ENCODE measurements around the gene ANKS1A.

ANKS1A gene

DNA sequence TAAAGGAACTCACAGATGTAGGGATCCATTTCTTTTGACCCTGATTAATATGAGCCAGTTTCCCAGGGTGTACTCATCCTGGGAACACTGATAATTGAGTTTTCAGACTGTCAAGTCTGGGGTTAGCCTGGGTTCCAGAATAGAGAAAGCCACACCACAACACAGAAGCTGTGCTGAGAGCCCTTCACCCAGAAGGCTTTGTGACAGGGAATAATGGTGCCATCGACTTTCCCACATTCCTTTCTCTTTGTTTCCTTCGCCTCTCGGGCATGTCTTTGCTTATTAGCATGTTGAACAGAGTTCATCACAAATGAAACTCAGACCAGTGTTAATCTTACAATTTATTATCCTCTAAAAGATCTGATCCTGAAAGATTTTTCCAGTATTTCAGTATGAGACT lies 157.0 kb downstream of the ANKS1A start:
- no peak overlapping the region for H3K4me2 ChIP-seq (ENCODE audit: low read length)
- no peaks in the 10 kb centered on the region for H3F3A ChIP-seq (ENCODE audit: control insufficient read depth, insufficient read depth)
- no peaks in the 10 kb centered on the region for H3K79me2 ChIP-seq (ENCODE audit: control insufficient read depth, low read length)
- H3K9me2 ChIP-seq (replicated peaks; ENCODE audit: control insufficient read depth, low read length) = no peaks in the 10 kb centered on the region
- H3K4me3 ChIP-seq (ENCODE audit: low read length) = no peak overlapping the region
- TF ChIP-seq, protein P1, sequence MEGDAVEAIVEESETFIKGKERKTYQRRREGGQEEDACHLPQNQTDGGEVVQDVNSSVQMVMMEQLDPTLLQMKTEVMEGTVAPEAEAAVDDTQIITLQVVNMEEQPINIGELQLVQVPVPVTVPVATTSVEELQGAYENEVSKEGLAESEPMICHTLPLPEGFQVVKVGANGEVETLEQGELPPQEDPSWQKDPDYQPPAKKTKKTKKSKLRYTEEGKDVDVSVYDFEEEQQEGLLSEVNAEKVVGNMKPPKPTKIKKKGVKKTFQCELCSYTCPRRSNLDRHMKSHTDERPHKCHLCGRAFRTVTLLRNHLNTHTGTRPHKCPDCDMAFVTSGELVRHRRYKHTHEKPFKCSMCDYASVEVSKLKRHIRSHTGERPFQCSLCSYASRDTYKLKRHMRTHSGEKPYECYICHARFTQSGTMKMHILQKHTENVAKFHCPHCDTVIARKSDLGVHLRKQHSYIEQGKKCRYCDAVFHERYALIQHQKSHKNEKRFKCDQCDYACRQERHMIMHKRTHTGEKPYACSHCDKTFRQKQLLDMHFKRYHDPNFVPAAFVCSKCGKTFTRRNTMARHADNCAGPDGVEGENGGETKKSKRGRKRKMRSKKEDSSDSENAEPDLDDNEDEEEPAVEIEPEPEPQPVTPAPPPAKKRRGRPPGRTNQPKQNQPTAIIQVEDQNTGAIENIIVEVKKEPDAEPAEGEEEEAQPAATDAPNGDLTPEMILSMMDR (IDR thresholded peaks at IDR 0.05; ENCODE audit: low read depth, low read length, poor library complexity, severe bottlenecking) = no peak
- no peak for TF ChIP-seq EZH2phosphoT487 (IDR thresholded peaks at IDR 0.05; ENCODE audit: borderline replicate concordance, low read length)
- no peaks in the 10 kb centered on the region for H3K4me1 ChIP-seq (ENCODE audit: control insufficient read depth, low read length)
- no peaks in the 10 kb centered on the region for H3K27me3 ChIP-seq (ENCODE audit: control insufficient read depth, low read length)
- H3K36me3 ChIP-seq (ENCODE audit: control insufficient read depth, low read length) = no peaks in the 10 kb centered on the region
- no peak overlapping the region for H3K27ac ChIP-seq (ENCODE audit: low read depth, low read length)
- H4K20me1 ChIP-seq (ENCODE audit: control insufficient read depth, insufficient read depth, low read depth, low read length) = no peaks in the 10 kb centered on the region
- no peaks in the 10 kb centered on the region for H3K9me3 ChIP-seq (ENCODE audit: control insufficient read depth, insufficient read depth, low read length)

DNA sequence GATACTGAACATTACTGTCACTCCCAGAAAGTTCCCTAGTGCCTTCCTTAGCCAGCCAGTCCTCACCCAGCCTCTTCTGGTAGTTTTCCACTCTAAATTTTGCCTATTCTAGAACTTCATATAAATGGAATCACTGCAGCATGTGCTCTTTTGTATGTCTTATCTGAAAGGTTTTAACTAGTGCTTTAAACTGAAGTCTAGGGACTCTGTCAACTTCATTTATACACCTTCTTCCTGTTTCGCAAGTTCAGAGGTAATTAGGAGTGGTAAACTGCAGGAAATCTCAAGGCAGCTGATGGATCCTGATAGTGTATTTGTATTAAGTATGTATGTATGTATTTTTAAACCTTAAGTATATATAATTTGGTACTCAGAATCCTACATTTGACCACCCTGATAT lies 157.8 kb downstream of the ANKS1A start:
- no peaks in the 10 kb centered on the region for H3K9me3 ChIP-seq (ENCODE audit: control insufficient read depth, insufficient read depth, low read length)
- no peak overlapping the region for H3K27ac ChIP-seq (ENCODE audit: low read depth, low read length)
- TF ChIP-seq EZH2phosphoT487 (IDR thresholded peaks at IDR 0.05; ENCODE audit: borderline replicate concordance, low read length) = no peak
- TF ChIP-seq, protein P1 (IDR thresholded peaks at IDR 0.05; ENCODE audit: low read depth, low read length, poor library complexity, severe bottlenecking) = no peak
- no peaks in the 10 kb centered on the region for H3K9me2 ChIP-seq (replicated peaks; ENCODE audit: control insufficient read depth, low read length)
- no peaks in the 10 kb centered on the region for H3K27me3 ChIP-seq (ENCODE audit: control insufficient read depth, low read length)
- H3F3A ChIP-seq (ENCODE audit: control insufficient read depth, insufficient read depth) = no peaks in the 10 kb centered on the region
- no peak overlapping the region for H3K4me3 ChIP-seq (ENCODE audit: low read length)
- no peaks in the 10 kb centered on the region for H4K20me1 ChIP-seq (ENCODE audit: control insufficient read depth, insufficient read depth, low read depth, low read length)
- H3K4me2 ChIP-seq (ENCODE audit: low read length) = no peak overlapping the region
- no peaks in the 10 kb centered on the region for H3K36me3 ChIP-seq (ENCODE audit: control insufficient read depth, low read length)
- no peaks in the 10 kb centered on the region for H3K79me2 ChIP-seq (ENCODE audit: control insufficient read depth, low read length)
- H3K4me1 ChIP-seq (ENCODE audit: control insufficient read depth, low read length) = no peaks in the 10 kb centered on the region

DNA sequence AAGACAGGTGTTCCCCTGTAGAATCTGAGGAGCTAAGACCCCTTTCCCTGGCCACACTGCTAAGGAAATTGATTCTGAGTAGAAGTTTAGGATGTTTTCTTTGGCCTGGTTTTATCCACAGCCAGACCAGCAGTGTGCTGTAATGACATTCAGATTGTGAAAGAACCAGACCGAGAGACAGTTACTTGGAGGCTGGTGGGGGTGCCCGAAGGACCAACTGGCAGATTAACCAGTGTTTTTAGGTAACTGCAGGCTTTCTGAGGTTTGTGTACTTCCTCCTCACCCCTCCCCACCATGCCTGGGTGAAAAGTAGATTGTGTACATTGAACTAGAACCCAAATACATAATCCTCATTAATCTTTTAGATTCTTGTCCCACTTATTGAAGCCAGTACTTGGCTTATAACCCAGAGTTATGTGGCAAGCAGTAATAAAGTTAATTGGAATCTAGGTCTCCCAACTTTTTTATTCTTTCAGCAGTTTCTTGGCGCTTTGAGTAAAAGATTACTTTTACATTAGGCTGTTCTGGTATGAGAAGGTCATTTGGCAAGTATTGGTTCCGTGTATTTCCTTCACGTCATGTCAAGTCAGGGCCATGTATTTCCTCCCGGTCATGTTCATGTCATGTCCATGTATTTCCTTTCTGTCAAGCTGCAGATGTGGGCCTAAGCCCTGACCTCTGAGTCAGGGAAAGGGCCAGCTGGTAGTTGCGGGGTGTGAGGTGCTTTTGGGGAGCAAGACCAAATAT lies 158.4 kb downstream of the ANKS1A start:
- H3K4me3 ChIP-seq (ENCODE audit: low read length) = no peak overlapping the region

More for the DNA sequence above, 158.4 kb downstream of the ANKS1A start:
- no peaks in the 10 kb centered on the region for H3K9me3 ChIP-seq (ENCODE audit: control insufficient read depth, insufficient read depth, low read length)
- no peaks in the 10 kb centered on the region for H4K20me1 ChIP-seq (ENCODE audit: control insufficient read depth, insufficient read depth, low read depth, low read length)
- no peaks in the 10 kb centered on the region for H3K79me2 ChIP-seq (ENCODE audit: control insufficient read depth, low read length)
- TF ChIP-seq, protein P1 (IDR thresholded peaks at IDR 0.05; ENCODE audit: low read depth, low read length, poor library complexity, severe bottlenecking) = no peak
- no peak for TF ChIP-seq EZH2phosphoT487 (IDR thresholded peaks at IDR 0.05; ENCODE audit: borderline replicate concordance, low read length)
- H3K4me1 ChIP-seq (ENCODE audit: control insufficient read depth, low read length) = no peaks in the 10 kb centered on the region
- no peak overlapping the region for H3K4me2 ChIP-seq (ENCODE audit: low read length)
- no peaks in the 10 kb centered on the region for H3K36me3 ChIP-seq (ENCODE audit: control insufficient read depth, low read length)
- no peaks in the 10 kb centered on the region for H3K9me2 ChIP-seq (replicated peaks; ENCODE audit: control insufficient read depth, low read length)
- no peaks in the 10 kb centered on the region for H3K27me3 ChIP-seq (ENCODE audit: control insufficient read depth, low read length)
- H3K27ac ChIP-seq (ENCODE audit: low read depth, low read length) = no peak overlapping the region
- H3F3A ChIP-seq (ENCODE audit: control insufficient read depth, insufficient read depth) = no peaks in the 10 kb centered on the region
